ENCODE results near the gene HMX1. TPM values are rescaled to one million over a fixed set of nuclear protein-coding genes. Genes with fewer than 3 reads are reported as not detected.

HMX1 gene
- total RNA-seq, 2 experiments from 2014 or later = not detected

GRCh38 chr4:8906991-8907595 lies 35.5 kb upstream of the HMX1 start:
- Histone ChIP-seq H3K9me3 (ENCODE audit: control insufficient read depth in 1 of 2, insufficient read depth in 1 of 2, low read length in 2 of 2) (peaks cover under 1 to 50% of the 10 kb centered on the region in 2 experiments), H3K27me3 (ENCODE audit: control insufficient read depth in 1 of 2, insufficient read depth in 2 of 2, low read length in 2 of 2) (no peaks in the 10 kb centered on the region), H3K36me3 (ENCODE audit: insufficient read depth, low read length) (no peaks in the 10 kb centered on the region), H3K27ac (ENCODE audit: low read depth in 1 of 2, low read length in 2 of 2) (no peak overlapping the region), H3K4me1 (ENCODE audit: insufficient read depth, low read length) (no peaks in the 10 kb centered on the region), H3K4me3 (ENCODE audit: low read length) (no peak overlapping the region)
- POLR2A ChIA-PET = no interaction called here
- no peak for ATAC-seq (ENCODE audit: poor library complexity)
- peak in 1 of 14 experiments; percentile 11 for DNase-seq
- no peak overlapping the region for H3K27ac Mint-ChIP-seq
- H3K4me1 Mint-ChIP-seq (ENCODE audit: low read depth) = no peaks in the 10 kb centered on the region
- no peak overlapping the region for H3K4me3 Mint-ChIP-seq
- intact Hi-C loops (cut with DNase I, micrococcal nuclease) = no loop called here
- H3K9me3 Mint-ChIP-seq = peaks cover under 1% of the 10 kb centered on the region
- no peak for TF ChIP-seq CTCF (IDR thresholded peaks at IDR 0.05)
- no peaks in the 10 kb centered on the region for H3K36me3 Mint-ChIP-seq (ENCODE audit: low read depth)
- CTCF ChIA-PET = no interaction called here
- peaks cover 6% of the 10 kb centered on the region for H3K27me3 Mint-ChIP-seq

- Mint-ChIP-seq H3K4me1 (ENCODE audit: low read depth) (no peaks in the 10 kb centered on the region), H3K27ac (no peak overlapping the region), H3K9me3 (peaks cover 3% of the 10 kb centered on the region), H3K36me3 (ENCODE audit: low read depth) (no peaks in the 10 kb centered on the region), H3K27me3 (peaks cover 6% of the 10 kb centered on the region), H3K4me3 (no peak overlapping the region)
- POLR2A ChIA-PET = no interaction called here
- DNase-seq (peak in 1 of 14 experiments; percentile 16), ATAC-seq (ENCODE audit: poor library complexity) (no peak)
- Histone ChIP-seq H3K36me3 (ENCODE audit: insufficient read depth, low read length) (no peaks in the 10 kb centered on the region), H3K27me3 (ENCODE audit: control insufficient read depth in 1 of 2, insufficient read depth in 2 of 2, low read length in 2 of 2) (no peaks in the 10 kb centered on the region), H3K27ac (ENCODE audit: low read depth in 1 of 2, low read length in 2 of 2) (no peak overlapping the region), H3K4me1 (ENCODE audit: insufficient read depth, low read length) (no peaks in the 10 kb centered on the region), H3K4me3 (ENCODE audit: low read length) (no peak overlapping the region), H3K9me3 (ENCODE audit: control insufficient read depth in 1 of 2, insufficient read depth in 1 of 2, low read length in 2 of 2) (peaks cover 5 to 47% of the 10 kb centered on the region in 2 experiments)
- intact Hi-C loops (cut with DNase I, micrococcal nuclease) = no loop called here
- CTCF ChIA-PET = no interaction called here
- TF ChIP-seq CTCF (IDR thresholded peaks at IDR 0.05) = no peak
Measured at GRCh38 chr4:8906668-8906970, 35.0 kb upstream of the HMX1 start.

- H3K9me3 Mint-ChIP-seq = peaks cover 5% of the 10 kb centered on the region
- Histone ChIP-seq H3K9me3 (ENCODE audit: control insufficient read depth in 1 of 2, insufficient read depth in 1 of 2, low read length in 2 of 2) (peaks cover 10 to 47% of the 10 kb centered on the region in 2 experiments), H3K27me3 (ENCODE audit: control insufficient read depth in 1 of 2, insufficient read depth in 2 of 2, low read length in 2 of 2) (no peaks in the 10 kb centered on the region), H3K4me1 (ENCODE audit: insufficient read depth, low read length) (no peaks in the 10 kb centered on the region), H3K4me3 (ENCODE audit: low read length) (no peak overlapping the region), H3K36me3 (ENCODE audit: insufficient read depth, low read length) (no peaks in the 10 kb centered on the region), H3K27ac (ENCODE audit: low read depth in 1 of 2, low read length in 2 of 2) (no peak overlapping the region)
- ATAC-seq (ENCODE audit: poor library complexity) (no peak), DNase-seq (peak in 1 of 14 experiments; percentile 23)
- peaks cover 6% of the 10 kb centered on the region for H3K27me3 Mint-ChIP-seq
- no peak for TF ChIP-seq CTCF (IDR thresholded peaks at IDR 0.05)
- ChIA-PET POLR2A (no interaction called here), CTCF (no interaction called here)
- H3K4me3 Mint-ChIP-seq = no peak overlapping the region
- H3K4me1 Mint-ChIP-seq (ENCODE audit: low read depth) = no peaks in the 10 kb centered on the region
- intact Hi-C loops (cut with DNase I, micrococcal nuclease) = no loop called here
- no peaks in the 10 kb centered on the region for H3K36me3 Mint-ChIP-seq (ENCODE audit: low read depth)
- H3K27ac Mint-ChIP-seq = no peak overlapping the region
Measured at GRCh38 chr4:8905773-8906667, 34.4 kb upstream of the HMX1 start.
